ENCODE results near the gene OR51A4. TPM values are rescaled to one million over a fixed set of nuclear protein-coding genes. Genes with fewer than 3 reads are reported as not detected.
"Not testable (repeated sequence)": the region's sequence is repeated elsewhere in the genome, so short reads cannot be mapped to it uniquely, and the experiment has no call there.

OR51A4 gene, protein sequence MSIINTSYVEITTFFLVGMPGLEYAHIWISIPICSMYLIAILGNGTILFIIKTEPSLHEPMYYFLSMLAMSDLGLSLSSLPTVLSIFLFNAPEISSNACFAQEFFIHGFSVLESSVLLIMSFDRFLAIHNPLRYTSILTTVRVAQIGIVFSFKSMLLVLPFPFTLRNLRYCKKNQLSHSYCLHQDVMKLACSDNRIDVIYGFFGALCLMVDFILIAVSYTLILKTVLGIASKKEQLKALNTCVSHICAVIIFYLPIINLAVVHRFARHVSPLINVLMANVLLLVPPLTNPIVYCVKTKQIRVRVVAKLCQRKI
- total RNA-seq: not detected

DNA sequence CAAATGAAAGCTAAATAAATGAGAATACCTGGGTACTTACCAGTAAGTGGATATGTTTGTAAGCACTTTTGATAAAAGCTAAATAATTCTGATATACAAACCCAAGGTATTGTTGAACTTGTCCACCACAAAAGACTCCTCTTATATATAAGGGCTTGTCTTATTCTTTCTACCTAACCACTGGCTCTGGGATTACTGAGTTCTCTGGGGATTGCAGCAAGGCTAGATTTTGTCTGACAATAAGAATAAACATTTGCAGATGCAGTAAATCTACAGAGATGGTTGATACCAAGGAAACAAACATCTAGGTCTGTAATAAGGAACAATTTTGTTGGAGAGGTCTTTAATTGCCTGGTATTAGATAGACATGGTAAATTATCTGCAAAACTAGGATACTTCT, at the start of gene OR51A4:
Gene OR51A4, minus strand, starts transcription at position 101 of the 400 bp plus-strand sequence. CDS start 505 bp downstream, outside the sequence.
- DNase-seq: no peak

DNA sequence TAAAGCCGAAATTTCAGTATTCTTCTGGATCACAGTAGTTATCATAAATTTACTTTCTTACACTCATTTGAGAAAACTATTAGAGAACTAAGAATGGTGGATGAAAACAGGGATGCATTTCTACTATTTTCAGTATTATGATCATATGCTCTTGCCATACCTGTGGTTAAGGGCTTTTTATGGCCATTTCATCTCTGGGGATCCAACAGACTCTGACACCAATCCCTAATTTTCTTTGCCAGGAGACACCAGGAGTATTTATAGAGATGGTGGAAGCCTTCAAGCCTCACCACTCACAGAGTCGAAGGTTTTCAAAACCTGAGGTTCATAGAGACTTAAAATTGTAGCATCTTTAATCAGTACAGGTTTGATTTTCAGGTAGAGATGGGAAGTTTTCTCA, 47.1 kb upstream of the OR51A4 start, which contains the start of gene OR51L1:
Gene OR51L1, plus strand, starts transcription at position 301 of the 400 bp plus-strand sequence. CDS start 4,132 bp downstream, outside the sequence.
- no peak for DNase-seq

DNA sequence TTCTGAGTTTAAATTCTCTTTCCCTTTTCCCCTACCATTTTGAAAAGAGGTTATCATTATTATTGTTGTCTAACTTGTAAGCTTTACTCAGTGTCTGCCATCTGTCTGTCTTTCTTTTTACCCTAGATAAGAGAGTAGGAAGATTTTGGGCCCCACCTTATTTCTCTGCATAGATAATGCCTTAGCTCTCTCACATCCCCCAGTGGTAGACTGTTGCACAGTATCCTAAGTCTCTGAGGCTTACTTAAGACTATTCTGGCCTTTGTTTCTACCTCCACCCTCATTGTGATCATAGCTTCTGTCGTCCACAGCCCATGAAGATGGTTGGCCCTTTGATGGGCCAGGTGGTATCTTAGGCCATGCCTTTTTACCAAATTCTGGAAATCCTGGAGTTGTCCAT, 43.7 kb upstream of the OR51A4 start:
- no peak for DNase-seq

DNA sequence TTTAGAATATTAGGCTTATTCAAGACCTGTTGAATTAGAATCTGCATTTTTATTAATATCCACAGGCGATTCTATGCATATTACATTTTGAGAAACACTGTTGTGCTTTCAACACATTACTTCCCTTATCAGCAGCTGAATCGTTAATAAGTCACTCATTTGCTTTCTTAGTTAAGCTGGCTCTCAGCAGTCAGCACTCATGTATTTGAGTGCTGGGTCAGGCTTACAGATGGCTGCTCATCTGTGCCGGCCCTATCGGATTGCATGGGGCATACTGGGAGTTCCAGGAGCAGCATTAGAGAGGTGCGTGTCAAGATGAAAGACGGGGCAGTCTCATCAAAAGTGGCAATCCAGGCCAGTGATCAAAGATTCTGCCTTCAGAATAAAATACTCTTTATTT, 36.4 kb upstream of the OR51A4 start:
- DNase-seq: no peak

DNA sequence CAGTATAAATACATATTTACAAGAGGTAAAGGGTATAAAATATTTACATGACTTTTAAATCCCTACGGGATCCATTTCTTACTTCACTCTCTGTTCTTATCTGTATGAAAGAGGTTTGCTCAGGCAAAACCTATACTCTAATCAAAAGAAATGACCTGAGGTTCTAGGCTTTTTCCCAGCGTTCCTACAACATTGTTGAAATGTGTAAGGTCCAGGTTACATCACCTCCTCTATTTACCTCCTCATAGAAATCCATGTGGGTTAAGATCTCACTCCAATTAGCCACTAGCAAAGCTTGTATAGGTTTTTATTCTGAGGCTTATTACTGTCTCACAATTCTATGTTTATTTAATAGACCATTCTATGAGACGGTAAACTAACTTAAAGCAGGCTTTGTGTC, 35.3 kb upstream of the OR51A4 start:
- no peak for DNase-seq

DNA sequence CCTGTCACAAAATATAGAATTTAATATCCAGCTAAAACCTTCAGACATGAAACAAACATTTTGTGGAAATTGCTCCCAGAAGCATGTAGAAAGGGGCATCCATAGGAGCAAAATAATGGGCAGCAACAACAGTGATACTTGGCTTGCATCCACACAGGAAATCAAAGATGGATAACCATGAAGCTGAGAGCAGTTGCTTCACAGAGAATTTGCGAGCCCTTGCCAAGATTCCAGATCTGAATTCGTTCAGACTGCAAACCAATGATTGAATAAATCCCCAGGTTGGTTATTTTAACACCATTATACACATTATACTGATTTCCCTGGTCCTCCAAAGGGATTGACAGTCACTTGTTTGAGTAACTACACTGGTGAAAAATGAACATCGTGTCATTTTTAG, 31.6 kb upstream of the OR51A4 start:
- DNase-seq: no peak

DNA sequence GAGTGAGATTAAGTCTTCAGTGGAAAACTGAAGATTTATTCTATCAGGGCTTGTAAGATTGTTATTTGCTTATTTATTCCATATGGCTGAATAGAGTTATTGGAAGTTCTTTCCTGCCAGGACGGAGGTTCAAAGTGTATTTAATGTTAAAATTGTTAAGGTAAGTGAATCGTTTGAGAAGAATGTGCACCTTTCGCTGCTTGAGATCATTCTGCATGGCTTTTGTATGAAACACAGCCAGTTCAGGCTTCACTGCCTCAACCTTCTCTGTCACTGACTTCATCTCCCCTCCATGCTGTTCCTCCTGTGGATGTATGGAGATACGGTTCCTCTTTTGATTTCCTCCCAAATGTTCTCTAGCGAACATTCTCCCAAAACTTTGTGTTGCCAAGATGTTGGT, 28.0 kb upstream of the OR51A4 start:
- DNase-seq: no peak

DNA sequence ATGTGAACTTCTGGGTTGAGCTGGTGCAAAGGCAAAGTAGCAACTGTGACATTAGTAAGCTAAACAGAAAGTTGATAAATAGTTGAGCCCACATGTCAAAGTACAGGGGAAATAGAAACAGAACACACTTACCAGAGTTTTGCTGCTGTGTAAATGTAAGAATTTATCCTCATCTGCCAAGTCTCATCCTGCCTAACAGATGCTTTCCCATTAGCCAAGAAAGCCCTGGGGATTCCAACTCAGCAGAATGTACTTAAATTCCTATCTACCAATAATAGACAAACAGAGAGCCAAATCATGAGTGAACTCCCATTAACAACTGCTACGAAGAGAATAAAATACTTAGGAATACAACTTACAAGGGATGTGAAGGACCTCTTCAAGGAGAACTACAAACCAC, 15.4 kb upstream of the OR51A4 start:
- no peak for DNase-seq

DNA sequence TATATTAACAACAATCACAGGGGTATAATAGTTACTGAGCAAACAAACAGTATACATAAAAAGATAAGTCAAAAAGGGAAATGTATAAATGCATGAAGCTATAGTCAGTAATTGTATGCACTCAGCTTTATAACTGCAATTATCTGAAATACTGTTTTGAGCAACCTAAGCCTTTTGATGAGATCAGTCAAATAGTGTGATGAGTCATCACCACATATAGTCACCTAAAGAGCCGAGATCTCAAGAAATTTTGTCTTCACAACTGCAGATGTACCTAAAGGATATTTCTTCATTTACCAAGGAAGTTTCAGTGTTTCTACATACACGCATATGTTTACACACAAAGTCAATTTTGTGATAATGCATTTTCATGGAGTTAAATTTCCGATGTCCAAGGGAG, 13.5 kb upstream of the OR51A4 start:
- no peak for DNase-seq

DNA sequence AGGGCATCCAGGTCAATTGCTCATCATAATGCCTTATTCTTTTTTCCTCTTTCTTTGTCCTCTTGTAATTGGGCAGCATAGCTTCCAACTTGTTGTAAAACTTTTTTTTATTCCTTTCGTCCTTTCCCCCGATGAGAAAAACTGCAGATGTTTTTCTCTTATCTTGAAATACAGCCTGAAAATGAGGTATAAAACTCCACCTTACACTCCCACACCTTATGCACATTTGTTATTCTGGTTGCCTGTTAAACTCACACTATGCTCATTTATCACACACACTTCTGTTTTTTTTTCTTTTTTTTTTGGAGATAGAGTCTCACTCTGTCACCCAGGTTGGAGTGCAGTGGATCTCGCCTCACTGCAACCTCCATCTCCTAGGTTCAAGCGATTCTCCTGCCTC, 10.0 kb upstream of the OR51A4 start:
- DNase-seq: no peak

DNA sequence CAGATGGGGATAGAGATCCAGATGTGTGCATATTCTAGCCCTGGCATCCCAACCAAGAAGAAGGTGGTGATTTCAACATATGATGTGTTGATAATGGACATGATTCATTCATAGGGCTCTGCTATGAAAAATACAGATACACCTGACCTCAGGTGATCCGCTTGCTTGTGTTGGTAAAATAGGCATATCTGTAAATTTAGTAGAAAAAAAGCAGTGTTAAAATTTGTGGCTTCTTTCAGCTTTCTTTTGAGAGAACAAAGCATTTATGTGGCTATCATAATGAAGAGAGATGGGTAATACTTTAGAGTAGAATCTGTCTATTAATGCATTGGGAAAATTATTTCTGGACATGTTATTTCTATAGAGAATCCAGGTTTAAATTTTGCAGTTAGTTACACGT, 8.2 kb upstream of the OR51A4 start, which contains the start of gene OR51A2:
Gene OR51A2, minus strand, starts transcription at position 101 of the 400 bp plus-strand sequence. Its CDS starts 0 bp downstream, at position 101.
- not testable (repeated sequence) for DNase-seq

DNA sequence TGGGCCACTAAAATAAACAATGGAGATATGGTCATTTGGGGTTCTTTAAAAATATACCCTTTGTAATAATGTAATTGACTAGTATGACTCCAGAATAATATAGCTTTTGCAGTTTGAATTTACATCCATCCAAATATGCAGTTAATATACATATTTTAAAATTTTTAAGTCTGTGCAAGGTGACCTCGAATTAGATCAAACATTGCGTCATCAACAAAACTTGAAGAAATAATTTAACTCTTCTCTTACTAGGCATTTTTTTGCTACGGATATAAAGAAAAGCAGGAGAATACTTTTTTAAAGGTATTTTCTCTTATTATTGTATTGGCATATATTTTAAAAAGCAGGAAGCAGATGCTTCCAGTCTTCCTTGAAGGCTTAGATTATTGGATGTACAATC, 10.7 kb downstream of the OR51A4 start:
- DNase-seq: no peak

DNA sequence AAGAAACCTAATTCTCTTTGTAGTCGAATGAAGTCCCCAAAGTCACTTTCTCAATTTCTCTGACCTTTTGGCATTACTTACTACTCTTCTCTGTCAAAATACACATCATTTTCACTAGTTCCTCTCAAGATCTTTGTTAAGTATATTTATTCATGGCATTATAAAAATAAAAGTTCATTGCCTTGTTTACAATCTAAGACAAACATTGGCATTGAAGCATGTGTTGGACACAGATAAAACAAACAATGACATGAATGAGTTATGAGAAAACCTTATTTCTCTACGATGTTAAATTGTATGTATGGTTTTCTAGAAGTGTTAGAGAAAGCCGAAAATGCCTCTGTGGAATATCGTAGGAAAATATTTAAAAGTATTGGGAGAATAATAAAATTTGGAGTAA, 14.7 kb downstream of the OR51A4 start:
- DNase-seq: no peak

DNA sequence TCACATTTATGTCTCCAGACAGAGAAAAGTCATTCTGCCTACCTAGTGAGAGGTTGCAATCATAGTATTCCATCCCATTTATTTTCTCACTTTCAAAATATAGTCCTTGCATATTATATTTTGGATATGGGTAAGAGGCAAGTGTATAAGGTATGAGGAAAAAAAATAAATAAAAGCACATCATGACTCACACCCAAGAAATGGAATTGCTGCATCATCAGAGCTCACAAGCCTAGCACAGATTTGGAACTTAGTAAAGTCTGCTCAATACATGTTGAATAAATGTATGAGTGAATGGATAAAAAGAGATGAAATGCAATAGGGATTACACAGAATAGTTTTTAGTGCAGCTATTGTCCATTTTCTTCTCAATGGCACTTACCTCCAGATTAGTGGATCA, 20.8 kb downstream of the OR51A4 start:
- DNase-seq: no peak

DNA sequence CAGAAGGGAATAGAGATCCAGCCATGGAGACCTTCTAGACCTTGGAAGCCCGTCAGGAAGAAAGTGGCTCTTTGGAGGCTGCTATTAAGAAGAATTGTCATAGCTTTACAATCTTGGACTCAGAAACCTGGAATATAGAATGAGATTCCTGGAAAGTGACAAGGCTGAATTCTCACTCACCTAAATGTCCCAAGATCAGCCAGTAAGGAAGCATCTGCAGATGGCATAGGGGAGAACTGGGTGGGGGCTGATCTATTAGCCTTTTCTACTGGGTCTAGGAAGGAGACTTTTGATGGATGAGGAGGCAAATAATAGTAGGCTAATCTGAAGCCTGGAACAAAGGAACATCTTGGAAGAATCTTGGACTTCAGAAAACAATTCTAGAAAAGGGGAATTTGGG, 23.2 kb downstream of the OR51A4 start, which contains the start of gene OR51G1:
Gene OR51G1, minus strand, starts transcription at position 101 of the 400 bp plus-strand sequence. Its CDS starts 0 bp downstream, at position 101.
- DNase-seq: no peak

DNA sequence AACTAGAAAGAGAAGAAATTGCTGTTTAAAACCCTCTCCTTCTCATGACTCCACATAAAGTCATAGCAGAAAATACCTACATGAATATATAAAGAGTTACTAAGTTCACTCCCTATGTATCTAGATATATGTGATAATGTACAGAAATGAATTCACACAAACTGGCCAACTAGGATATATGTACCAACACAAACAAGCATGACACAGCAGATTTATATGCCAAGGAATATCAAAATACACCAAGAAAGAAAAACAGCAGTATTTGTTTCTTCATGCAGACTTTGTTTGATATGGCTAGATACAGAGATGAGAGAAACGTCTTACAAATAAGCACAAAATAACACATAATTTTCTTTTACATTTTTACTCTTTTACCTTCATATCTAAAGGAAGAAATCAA, 25.1 kb downstream of the OR51A4 start:
- DNase-seq: no peak

DNA sequence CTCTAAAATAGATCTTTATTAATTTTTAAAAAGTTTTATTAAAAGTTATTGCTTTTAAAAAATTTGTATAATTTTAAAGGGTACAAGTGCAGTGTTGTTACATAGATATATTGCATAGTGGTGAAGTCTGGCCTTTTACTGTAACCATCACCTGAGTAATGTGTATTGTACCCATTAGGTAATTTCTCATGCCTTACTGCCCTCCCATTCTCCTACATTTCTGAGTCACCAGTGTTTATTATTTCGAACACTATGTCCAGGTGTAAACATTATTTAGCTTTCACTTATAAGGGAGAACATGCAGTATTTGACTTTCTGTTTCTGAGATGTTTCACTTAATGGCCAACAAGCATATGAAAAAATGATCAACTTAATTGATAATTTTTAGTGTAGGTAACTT, 25.6 kb downstream of the OR51A4 start:
- no peak for DNase-seq

DNA sequence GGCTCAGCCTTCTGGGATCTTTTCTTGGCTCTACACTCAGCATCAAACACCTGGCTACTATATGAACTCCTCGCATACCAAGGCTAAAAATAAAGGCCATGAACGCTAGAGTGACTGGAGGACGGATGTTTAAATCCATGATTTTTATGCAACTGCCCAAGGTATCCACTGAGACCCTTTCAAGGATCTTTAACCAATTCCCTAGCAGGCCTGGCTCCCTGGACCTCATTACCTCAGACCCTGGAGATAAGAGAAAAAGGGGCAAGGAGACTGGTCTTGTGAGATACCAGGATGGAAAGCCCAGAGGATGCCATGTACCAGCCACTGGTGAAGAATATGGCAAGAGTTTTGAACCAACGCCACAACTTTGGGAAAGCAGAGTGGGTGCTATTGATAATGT, 28.2 kb downstream of the OR51A4 start, which contains the start of gene OR51G2:
Gene OR51G2, minus strand, starts transcription at position 101 of the 400 bp plus-strand sequence. CDS start 3,687 bp downstream, outside the sequence.
- DNase-seq: no peak

DNA sequence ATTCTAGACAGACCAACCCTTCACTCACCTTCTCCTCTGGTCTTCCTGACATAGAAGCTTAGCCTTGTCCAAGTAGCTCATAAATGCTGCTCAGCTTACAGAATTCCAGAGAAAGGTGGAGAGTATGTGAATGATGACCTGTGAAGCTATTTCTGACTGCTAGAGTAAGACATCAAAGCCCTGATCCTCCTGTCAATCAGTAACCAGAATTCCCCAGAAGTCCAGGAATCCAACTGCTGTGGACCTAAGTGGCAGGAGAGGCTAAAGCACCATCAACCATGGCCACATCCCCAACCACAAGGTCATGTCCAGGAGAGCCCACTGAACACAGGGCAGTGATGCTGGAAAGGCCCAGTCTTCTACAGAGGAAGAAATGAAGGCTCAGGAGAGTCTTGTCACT, 30.8 kb downstream of the OR51A4 start:
- DNase-seq: no peak

DNA sequence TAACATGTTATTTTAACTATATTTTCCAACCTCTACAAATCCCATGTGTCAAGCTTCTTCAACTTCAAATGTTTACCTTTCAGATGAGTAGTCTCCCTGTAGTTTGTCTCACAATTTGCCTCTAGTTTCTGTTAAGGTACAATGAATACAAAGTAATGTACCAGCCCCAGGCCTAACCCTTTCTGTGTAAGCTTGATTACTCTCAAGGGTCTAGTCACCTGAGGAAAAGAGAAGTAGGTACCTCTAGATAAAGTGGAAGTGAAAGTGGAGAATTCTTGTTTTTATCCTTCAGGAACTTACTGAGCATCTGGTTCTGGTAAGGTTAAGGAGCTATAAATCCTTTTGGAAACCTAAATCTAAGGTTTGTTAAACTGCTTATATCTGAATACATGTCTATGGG, 43.9 kb downstream of the OR51A4 start, which contains the start of gene OR51A7:
Gene OR51A7, plus strand, starts transcription at position 300 of the 400 bp plus-strand sequence. CDS start 3,587 bp downstream, outside the sequence.
- DNase-seq: no peak

Measured in occipital lobe (tissue), 2 donors.